Measurements from ENCODE around the gene BTAF1. TPM values are rescaled to one million over a fixed set of nuclear protein-coding genes. Genes with fewer than 3 reads are reported as not detected.

The BTAF1 gene
- total and polyA plus RNA-seq, 10 of the 15 experiments (the other 5 are each of a cell fraction or from before 2014, with no cell fraction given): 11.8 to 157 (median 55.5) TPM

- CTCF ChIA-PET: interaction anchor here (0.6 to 0.8 kb wide), 2 partner anchors 17 to 425 kb away, joined by 3 read pairs; no protein-coding TSS in a partner anchor
- no peak for TF ChIP-seq REST (IDR thresholded peaks at IDR 0.05; ENCODE audit: low read depth, low read length)
- TF ChIP-seq IRF3 (IDR thresholded peaks at IDR 0.05): no peak
- no peak for TF ChIP-seq ZNF217 (IDR thresholded peaks at IDR 0.05)
- TF ChIP-seq IRF5 (IDR thresholded peaks at IDR 0.05; ENCODE audit: borderline replicate concordance): no peak
- TF ChIP-seq BACH1 (IDR thresholded peaks at IDR 0.05; ENCODE audit: borderline replicate concordance): no peak
These were observed 85.9 kb downstream of the BTAF1 start for GRCh38 chr10:92009445-92009844.

More at GRCh38 chr10:92009445-92009844, 85.9 kb downstream of the BTAF1 start:
- no peaks in the 10 kb centered on the region for H3K79me2 ChIP-seq (ENCODE audit: control insufficient read depth, insufficient read depth, low read length)
- intact Hi-C loops (cut with micrococcal nuclease; ENCODE audit: unreplicated experiment): no loop called here
- POLR2A ChIA-PET: interaction anchor here (0.6 kb wide), 1 partner anchor 36 kb away, joined by 3 read pairs; no protein-coding TSS in a partner anchor
- no peak overlapping the region for H3K4me2 ChIP-seq (ENCODE audit: control insufficient read depth, insufficient read depth)
- H3K4me3 ChIP-seq: no peak overlapping the region
- BruUV-seq (replicated peaks): no TSS peak
- no peaks in the 10 kb centered on the region; the same call in 1 of the 2 replicates for H4K20me1 ChIP-seq (ENCODE audit: control insufficient read depth, insufficient read depth)
- H3K27ac ChIP-seq (ENCODE audit: control insufficient read depth, insufficient read depth): no peak overlapping the region
- H3K9me3 ChIP-seq (replicated peaks; ENCODE audit: control insufficient read depth, insufficient read depth, low read length): no peaks in the 10 kb centered on the region
- FAIRE-seq (no peak), ATAC-seq (no peak), DNase-seq (ENCODE audit: low read depth, low spot score) (no peak)
- in situ Hi-C loops (cut with MboI): no loop called here
- WGBS (ENCODE audit: insufficient coverage, insufficient replicate concordance, low lambda C conversion rate, missing lambda C conversion rate): 100% methylated on average over 1 of the region's 1 CpG
- H3K4me1 ChIP-seq (ENCODE audit: control insufficient read depth, insufficient read depth, low read length): no peaks in the 10 kb centered on the region
- no peaks in the 10 kb centered on the region for H3K27me3 ChIP-seq (replicated peaks in 1 of 2; ENCODE audit: control insufficient read depth in 2 of 2, insufficient read depth in 2 of 2, low read length in 1 of 2)
- RAD21 ChIA-PET (ENCODE audit: unreplicated experiment): no interaction called here
- H2AFZ ChIP-seq (ENCODE audit: control insufficient read depth, low read depth, low read length): no peak overlapping the region
- SMC1A ChIA-PET (ENCODE audit: uncharacterized antibody, unreplicated experiment): interaction anchor here (0.8 to 2.3 kb wide), 5 partner anchors 13 to 55 kb away, joined by 3 to 4 read pairs (median 3); no protein-coding TSS in a partner anchor
- no peak overlapping the region for H3K9ac ChIP-seq (ENCODE audit: control insufficient read depth, insufficient read depth, low read length)
- peaks cover 0 to 34% of the 10 kb centered on the region in 2 experiments for H3K36me3 ChIP-seq (ENCODE audit: control insufficient read depth in 2 of 2, insufficient read depth in 2 of 2, low read length in 1 of 2)

Data from GM12878 (cell line).